Forelimb muscle (tissue), 1 donor: ENCODE data around the gene CD82. TPM values are rescaled to one million over a fixed set of nuclear protein-coding genes. Genes with fewer than 3 reads are reported as not detected.
A peak's percentile ranks its signal among the peaks of the same experiment; 100 is the strongest.

Experiments
- DNase-seq: peaks from one replicate; pipeline ENCODE4 v3.0.0-alpha.2; 2013; ENCODE audit warnings: low read depth
- polyA plus RNA-seq: library from polyadenylated mRNA; unstranded; fragments of 120-200 nt; gene quantifications from one replicate; pipeline ENCODE4 v1.2.1, GENCODE V29; 2013; ENCODE audit not compliant: insufficient read length

Gene CD82
- polyA plus RNA-seq = 77.0 TPM

DNA sequence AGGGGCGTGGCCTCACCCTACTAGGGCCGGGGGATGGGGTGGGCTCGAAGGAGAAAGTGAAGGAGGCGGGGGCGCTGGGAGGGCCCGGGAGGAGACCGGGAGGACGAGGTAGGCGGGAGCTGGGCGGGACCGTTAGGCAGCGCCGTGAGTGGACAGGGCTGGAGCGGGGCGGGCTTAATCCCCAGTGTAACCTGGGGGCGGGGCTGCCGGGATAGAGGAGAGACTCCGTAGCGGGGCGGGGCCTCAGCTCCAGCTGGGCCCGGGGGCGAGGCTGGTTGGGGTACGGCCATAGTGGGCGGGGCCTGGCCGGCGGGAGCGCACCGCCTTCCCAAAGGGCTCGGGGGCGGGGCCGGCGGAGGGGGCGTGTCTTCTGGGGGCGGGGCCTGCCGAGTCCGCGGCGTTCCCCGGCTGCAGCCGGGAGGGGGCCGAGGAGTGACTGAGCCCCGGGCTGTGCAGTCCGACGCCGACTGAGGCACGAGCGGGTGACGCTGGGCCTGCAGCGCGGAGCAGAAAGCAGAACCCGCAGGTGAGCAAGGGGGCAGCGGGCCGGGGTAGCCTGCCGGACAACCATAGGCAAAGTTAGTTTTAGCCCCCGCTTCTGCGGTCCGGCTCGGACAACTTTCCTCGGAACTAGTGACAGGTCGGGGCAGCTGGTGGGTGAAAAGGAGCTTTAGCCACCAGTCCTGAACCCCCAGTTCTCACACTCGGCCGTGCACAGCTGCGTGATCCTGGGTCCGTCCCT, at the start of gene CD82:
CD82 (plus strand) TSS at position 453 of the 742 bp plus-strand sequence. CDS start 29,000 bp downstream, outside the sequence.
- DNase-seq = peak; percentile 84

GRCh38 chr11:44516688-44517507, 48.6 kb upstream of the CD82 start:
- no peak for DNase-seq

- no peak for DNase-seq
Observed at GRCh38 chr11:44517541-44517940, 47.9 kb upstream of the CD82 start.

DNA sequence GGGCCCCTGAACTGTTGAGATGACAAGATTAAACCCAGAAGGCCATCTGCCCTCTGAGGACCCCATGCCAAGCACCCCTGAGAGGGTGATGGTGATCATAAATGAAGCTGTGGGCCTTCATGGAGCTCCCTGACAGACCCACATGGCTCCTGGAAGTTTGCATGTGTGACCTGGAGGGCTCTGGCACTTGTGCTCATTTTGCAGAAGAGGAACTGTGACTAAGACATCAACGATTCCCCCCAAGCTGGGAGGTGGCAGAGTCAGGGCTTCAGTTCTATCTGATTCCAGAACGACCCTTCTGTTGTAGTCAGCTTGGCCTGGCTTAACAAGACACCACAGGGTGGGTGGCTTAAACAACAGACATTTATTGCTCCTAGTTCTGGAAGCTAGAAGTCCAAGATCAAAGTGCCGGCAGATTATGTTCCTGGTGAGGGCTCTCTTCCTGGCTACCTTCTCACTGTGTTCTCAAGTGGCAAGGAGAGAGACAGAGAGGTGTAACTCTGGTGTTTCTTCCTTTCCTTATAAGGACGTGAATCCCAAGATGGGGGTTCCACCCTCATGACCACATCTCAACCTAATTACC, 46.4 kb upstream of the CD82 start:
- DNase-seq = no peak

DNA sequence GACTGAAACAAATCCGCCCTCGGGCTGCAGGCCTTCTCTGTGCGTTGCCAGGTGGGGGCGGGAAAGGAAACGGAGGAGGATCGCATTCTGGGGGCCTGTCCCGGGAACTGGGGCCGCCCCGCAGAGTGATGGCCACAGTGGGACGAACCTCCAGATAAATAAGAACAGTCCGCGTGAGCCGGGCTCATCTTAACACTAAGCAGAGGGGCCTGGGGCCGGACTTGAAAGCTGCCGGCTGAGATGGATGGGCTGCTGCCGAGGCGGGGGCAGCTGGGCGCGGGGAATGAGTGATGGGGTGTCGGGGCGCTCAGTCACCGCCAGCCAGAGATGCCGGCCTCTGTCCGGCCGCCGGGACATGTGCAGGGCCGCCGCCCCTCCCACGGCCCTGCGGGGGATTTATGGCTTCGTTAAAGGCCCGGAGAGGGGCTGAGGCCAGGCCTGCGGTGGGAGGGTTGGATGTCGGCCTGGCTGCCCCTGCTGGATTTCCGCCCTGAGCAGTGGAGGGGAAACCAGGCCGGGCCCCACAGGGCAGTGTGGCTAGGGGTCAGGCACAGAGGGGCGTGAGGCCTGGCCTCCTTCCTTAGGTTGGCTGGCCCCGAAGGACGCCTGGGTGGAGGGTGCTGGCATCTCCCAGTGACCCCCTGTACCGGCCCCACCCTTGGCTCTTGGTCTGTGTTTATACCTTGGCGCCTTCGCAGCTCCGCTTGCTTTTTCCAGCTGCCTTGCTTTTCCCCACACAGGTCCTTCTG, 45.3 kb upstream of the CD82 start:
- no peak for DNase-seq

- no peak for DNase-seq
Observed at GRCh38 chr11:44521148-44521547, 44.3 kb upstream of the CD82 start.

GRCh38 chr11:44522294-44522693, 43.2 kb upstream of the CD82 start:
- no peak for DNase-seq

DNA sequence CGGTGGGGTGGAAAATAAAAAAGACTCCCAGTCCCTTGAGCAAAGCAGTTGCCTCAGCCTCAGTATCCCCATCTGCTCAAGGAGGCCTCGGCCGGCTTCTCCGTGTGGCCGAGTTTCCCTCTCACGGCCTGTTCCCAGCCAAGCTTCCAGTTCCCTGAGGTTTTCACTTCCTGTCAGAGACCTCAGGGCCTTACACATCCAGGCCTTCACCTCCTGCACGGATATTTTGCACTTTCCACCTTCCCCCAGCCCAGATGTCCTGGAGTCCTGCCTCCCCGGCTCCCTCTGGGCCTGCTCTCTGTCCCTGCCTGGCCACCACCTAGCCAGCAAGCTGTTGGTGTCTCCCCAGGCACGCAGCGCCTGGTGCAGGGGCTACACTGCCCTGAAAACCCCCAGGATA, 41.1 kb upstream of the CD82 start:
- no peak for DNase-seq

DNA sequence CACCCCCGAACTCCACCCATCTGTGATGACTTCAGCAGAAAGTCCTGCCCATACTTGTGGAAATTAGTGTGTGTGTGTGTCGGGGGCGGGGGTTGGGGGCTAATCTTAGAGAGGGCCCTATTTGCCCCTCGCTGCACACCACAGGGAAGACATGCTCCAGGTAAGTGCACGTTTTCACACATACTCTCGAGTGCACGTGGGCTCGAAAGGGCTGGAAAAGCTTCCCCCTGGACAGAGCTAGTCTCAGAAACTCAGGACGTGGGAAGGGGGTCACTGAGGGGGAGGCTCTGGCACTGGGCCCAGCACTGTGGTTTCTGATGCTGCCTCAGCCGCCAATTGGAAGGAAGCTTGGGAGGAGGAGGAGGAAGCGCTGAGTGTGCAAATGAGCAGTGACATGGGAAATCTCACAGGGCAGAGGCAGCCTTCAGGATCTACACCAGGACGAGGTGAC, 40.7 kb upstream of the CD82 start:
- no peak for DNase-seq

DNA sequence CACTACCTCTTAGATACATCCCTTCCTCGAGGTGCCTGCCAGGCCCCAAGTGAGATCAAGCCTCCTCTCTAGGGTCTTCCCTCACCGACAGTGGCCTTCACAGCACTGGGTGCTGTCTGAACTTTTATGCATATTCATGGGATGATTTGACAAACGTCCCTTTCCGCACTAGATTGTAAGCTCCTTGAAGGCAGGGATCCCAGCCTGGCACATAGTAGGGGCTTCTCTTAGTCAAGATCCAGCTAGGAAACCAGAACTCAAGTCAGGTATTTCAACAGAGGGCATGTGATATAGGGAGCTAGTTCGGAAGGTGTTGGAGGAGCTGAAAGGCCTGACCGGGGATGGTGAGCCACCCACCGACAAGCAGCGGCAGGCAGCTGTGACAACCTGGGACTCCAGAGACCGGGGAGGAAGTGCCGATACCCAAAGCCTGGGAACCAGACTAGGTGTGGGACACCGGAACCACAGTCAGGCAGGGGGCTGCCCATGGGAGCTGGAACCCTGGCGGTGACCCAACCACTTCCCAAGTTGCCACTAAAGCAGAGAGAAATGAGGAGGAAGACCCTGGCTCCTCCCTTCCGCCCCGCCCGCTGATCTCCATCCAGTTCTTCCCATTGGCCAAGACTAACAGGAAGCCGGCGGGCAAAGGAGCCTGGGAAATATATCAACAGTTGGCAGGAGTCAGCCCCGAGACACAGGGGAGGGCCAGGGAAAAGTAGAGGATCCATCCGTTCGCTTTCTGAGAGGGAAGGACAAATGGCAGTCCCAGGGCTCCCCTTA, 39.8 kb upstream of the CD82 start:
- no peak for DNase-seq

DNA sequence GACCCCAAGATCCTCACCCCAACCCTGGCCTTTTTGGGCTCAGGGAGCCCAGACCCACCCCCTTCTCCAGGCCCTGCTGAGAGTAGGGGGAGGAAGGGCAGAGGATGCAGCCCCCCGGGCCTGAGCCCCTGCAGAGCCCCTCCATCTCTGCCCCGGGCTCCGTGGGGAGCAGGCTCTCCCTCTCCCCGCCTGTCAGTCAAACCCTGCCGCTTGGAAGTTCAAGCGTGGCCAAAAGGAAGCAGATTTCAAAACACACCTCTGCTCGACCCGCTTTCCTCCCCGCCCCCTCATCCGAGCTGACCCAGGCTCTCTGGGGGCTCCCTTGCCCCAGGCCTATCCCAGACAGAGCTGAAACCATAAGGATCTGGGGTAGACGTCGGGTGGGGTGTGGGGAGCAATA, 39.0 kb upstream of the CD82 start:
- DNase-seq = no peak

- DNase-seq = no peak
Observed at GRCh38 chr11:44527476-44527875, 38.0 kb upstream of the CD82 start.

DNA sequence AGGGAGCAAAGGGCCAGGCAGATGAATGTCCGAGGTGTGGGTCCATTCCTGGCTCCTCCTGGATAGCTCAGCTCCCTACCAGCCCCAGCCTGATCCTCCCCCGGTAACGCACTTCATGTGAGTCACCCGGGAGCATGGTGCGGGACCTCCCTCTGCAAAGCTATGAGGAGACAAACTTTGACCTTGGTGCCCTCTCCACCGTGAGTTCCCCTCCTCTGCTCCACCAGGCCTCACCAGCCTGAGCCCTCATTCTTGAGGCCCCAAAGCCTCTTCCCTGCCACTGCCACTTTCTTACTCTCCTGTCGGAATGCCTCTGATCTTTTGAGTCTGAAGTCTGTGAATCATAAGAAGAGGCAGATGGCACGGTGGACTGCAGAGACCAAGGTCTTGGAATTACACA, 37.4 kb upstream of the CD82 start:
- DNase-seq = no peak

- no peak for DNase-seq
Observed at GRCh38 chr11:44528581-44528980, 36.9 kb upstream of the CD82 start.

- no peak for DNase-seq
Observed at GRCh38 chr11:44529895-44530412, 35.5 kb upstream of the CD82 start.

- no peak for DNase-seq
Observed at GRCh38 chr11:44530413-44531115, 34.9 kb upstream of the CD82 start.

DNA sequence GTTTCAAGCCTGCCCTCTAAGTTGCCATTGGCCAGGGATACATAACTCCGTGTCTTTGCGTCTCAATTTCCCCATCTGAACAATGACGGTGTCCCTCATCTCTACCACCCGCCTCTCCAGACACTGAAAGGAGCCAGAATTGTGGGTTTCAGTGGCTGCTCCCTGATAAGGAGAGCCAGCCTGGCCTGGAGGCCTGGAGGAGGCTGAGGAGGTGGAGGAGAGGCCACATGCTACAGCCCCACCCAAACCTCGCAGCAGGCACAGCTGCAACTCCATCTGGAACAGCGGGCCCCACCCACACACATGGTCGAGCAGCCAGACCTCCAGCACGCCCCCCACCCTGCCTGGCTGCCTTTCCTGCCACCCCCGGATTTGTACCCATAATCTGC, 34.4 kb upstream of the CD82 start:
- no peak for DNase-seq

- DNase-seq = no peak
Observed at GRCh38 chr11:44531636-44532035, 33.8 kb upstream of the CD82 start.

DNA sequence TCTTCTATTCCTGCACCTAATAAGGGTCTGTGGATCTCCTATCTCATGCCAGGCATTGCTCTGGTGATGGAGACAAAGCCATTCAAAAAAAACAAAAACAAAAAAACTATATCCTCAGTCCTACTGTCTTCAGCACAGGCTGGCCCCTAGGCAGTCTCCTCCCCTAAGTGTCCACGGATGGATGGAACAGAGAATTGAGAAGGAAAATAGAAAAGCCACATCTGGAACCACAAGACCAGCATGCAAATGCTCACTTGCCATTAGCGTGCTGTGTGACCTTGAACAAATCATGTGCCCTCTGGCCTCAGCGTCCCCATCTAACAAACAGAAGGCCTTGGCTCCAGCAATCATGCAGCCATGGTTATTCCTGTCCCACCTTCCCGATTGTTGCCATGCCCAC, 32.7 kb upstream of the CD82 start:
- DNase-seq = no peak
